Stimulated activated CD8-positive, alpha-beta memory T cell treated with anti-CD3 and anti-CD28 coated beads, Interleukin-4, amount 100 ng/mL, for 24 hours (primary cell): Measurements from ENCODE around the gene FGF1.
"Not testable (repeated sequence)": the region's sequence is repeated elsewhere in the genome, so short reads cannot be mapped to it uniquely, and the experiment has no call there.

ENCODE experiments used
- DNase-seq: peaks from one replicate; pipeline ENCODE4 v3.0.0-alpha.2; 2020; ENCODE audit warnings: low read depth

The FGF1 gene

DNA sequence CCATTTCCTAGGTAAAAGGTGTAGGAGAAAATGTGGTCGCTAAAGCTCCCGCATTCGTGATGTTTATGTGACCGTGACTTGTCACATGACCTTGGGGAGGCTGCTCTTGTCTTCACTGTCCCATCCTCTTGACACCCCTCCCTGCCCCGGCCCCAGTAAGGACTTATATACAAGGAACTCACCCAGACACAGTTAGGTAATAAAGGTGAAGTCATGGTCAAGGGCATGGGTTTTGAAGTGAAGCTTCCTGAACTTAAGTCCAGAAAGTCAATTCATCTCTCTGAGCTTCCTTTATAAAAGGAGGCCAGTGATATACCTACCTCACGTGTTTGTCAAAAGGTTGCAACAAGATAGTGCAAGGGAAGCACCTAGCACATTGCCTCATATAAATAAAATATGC lies 17.6 kb downstream of the FGF1 start:
- DNase-seq: no peak

DNA sequence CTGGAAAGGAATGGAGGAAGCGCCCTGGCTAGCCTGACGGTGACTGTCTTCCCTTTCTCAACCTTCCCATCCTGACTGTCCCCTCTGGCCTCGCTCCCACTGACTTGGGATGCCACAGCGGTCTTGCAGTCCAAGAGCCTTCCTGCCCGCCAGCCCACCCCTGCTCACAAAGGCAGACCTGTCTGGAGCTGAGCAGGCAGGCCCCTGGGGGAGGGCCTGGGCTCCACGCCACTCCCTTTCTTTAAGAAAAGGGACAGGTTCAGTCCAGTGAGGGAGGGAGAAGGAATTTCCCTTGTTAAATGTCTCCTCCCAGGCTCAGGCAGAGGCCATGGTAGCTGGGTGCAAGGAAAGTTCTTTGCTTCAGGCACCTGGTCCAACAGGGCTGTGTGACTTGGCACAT lies 18.1 kb downstream of the FGF1 start:
- DNase-seq: no peak

DNA sequence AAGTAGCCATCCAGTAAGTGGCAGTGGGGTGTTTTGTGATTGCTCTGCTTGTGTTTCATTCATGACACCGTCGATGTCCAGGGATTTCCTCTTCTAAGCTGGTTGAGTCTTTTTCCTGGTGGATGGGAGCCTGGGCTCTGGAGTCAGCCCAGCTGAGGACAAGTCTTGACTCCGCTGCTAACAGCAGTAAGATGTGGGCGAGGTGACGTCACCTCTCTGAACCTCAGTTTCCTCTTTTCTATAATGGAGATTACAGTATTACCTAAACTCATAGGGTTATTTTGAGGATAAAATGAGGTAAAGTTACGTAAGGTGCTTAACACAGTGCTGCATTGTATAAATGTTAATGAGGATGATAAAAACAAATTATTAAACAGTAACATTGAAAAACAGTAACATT lies 21.3 kb downstream of the FGF1 start:
- no peak for DNase-seq

DNA sequence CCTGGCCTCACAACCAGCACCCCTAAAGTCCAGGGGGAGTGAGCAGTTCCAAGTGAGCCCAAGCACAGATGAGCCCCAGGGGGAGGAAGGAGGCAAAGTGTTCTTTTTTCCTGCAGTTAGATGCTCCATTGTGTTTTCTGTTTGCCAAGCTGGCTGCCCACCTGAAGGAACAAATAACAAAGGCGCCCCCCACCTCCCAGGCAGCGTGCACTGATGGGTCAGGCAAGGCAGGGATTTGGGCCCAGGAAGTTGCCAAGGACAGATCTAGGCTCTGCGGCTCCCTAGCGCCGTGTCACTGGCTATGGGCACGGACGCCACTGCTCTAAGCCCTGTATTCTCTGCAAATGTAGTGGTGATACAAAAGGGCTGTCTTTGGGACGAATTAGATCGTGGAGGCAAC lies 21.8 kb downstream of the FGF1 start:
- DNase-seq: no peak

DNA sequence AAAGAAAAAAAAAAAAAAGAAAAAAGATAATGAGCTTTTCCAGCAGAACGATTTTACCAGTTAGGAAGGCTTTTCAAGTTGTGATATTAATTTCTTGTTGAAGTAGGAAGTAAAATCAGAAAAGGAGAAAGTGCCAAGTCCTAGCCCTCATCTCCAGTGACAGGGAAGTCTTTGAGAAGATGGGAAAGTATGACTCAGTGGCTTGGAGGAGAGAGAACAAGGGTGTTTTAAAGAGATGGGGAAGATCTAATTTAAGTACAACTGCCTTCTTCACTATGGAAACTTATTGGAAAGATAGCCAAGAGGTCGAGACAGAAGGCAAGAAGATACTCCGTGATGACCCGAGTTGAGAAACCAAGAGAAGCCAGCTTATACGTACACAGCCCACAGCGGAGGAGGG lies 22.6 kb downstream of the FGF1 start:
- no peak for DNase-seq

DNA sequence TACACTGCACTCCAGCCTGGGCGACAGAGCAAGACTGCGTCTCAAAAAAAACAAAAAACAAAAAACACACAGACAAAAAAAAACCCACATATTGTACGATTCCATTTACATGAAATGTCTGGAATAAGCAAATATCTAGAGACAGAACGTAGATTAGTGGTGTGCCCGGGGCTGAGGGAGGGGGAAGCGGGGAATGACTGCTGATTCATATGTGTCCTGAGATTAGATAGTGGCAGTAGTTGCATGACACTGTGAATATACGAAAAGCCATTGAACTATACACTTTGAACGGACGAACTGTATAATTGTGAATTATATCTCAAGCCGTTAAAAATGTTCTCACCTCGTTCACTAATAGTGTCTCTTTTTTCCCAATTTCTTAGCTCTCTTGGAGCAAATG lies 23.9 kb downstream of the FGF1 start:
- no peak for DNase-seq

DNA sequence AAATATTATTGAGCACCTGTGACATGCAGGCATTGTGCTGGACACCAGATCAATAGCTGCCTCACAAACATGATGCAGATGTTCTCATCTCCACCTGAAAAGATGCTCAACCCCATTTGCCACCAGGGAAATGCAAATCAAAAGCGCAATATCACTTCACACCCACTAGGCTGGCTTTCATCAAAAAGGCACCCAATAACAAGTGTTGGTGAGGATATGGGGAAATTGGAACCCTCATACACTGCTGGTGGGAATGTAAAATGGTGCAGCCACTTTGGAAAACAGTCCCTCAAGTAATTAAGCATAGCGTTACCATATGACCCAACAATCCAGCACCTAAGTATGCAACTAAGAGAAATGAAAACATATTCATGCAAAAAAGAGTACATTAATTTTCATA lies 24.7 kb downstream of the FGF1 start:
- DNase-seq: no peak

DNA sequence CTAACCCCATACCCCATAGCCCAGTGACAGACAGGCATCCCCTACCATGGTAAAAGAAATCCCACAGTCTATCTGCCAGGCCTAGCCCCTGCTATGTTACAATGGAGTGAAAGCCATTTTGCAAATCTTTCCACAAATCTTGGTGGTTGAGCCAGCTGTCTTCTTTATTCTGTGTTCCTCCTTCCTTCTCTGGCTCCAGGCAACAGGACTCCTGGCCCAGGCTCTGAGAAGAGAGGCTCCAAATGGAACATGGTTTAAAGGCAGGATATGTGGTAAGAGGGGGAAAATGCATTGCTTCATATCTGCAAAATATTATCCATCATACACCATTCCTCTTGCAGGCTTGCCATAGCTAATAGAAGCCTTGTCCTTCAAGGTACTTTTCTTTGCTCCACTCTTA lies 25.2 kb downstream of the FGF1 start:
- no peak for DNase-seq

DNA sequence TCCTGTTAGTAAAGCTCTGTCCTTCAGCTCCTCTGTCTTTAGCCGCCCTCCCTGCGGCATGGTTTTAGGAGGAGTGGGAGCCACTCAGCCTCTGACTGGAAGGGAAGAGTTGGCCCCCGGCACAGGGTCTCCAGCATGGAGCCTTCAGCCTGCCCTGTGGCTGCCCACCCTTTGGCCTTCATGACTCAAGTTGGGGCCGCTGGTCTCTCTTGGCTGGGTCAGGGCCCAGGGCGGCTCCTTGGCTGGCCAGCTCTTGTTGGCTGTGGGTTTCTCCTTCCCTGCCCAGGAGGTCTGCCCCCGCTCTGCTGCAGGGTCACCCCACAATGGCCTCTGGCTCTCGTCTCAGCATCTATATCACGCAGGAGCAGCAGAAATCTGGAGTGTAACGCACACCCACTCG lies 25.7 kb downstream of the FGF1 start:
- DNase-seq: no peak

DNA sequence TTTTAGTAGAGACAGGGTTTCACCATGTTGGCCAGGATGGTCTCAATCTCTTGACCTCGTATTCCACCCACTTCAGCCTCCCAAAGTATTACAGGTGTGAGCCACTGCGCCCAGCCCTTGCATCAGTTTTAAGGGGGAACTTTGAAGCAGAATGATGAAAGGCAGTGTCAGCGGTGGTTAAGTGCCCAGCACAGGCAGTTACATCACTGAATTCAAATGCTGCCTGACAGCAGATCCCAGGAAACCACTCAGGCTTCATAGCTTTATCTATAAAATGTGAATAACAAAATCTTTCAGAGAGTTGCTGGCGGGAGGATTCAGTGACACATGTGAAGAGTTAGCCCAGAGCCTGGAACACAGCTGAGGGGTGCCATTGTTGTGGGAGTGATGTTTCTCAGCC lies 26.5 kb downstream of the FGF1 start:
- no peak for DNase-seq

DNA sequence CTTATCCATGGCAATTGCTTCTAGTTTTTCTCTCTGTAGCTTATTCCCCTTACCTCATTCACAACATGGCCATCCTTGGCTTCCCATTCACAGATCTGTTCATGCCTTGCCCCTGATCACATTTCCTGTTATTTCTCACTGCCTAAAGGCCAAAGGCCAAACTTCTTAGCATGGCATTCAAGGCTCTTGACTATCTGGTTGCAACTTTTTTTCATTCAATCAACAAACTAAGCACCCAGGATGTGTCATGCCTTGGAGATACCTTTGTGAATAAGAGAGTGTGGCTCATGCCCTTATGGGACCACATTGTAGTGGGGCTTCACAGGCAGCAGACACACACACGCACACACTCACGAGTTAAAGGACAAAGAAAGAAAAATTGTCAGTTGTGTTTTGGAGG lies 27.6 kb downstream of the FGF1 start:
- no peak for DNase-seq

DNA sequence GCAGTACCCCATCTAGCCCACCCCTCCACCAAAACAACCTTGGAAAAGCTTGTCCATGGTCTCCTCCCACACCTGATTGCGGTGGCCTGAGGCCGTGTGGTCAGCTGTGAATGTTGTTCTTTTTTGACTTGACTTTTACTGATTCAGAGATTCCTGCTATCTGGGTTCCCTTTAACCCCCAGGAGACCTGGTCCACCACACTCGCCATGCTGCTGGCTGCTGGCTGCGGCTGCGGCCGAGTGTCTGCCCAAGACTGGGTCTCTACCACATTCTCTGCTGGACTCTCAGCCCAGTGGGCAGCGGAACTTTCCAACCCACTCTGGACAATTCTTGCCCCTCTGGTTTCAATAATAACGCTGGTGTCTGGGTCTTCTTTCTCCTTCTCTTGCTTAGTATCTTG lies 28.4 kb downstream of the FGF1 start:
- no peak for DNase-seq

DNA sequence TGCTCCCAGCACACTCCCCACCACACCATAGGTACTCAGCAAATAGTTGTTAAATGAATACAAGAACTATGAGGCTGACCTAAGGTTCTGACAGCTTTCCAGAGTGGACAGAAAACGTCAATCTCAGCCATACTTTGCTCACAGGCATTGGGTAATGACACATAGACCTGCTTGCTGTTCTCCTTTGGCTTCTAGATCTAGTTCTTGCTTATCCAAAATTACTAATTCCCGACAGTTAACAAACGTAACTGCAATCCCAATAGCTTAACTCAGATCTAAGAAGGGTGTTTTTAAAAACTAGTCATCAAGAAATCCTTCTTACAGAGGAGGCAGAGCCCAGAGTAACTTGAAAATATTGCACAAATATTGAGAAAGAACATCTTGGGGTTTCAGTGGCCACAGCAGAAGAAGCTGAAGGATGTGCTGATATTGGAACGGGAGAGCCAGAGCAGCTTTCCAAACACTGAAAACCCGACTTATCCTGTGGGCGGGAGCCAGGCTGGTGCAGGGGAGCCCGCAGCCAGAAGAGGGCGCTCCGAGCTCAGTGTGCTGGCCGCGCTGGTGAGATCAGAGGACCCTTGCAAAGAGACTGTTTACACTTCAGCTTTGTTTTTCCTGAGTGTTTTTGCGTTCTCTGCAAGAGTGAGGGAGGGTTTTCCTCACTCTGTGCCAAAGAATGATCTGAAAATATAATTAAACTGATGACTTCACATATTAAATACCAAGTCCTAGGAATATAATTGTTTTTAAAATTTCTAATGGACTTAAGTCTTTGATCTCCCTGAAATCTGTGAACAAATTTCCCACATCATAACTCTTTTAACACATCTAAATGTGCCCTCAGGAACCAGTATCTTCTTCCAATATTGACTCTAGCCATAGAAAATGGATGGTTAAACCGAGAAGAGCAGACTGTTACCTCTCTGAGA lies 30.3 kb downstream of the FGF1 start:
- peak; percentile 57 for DNase-seq

DNA sequence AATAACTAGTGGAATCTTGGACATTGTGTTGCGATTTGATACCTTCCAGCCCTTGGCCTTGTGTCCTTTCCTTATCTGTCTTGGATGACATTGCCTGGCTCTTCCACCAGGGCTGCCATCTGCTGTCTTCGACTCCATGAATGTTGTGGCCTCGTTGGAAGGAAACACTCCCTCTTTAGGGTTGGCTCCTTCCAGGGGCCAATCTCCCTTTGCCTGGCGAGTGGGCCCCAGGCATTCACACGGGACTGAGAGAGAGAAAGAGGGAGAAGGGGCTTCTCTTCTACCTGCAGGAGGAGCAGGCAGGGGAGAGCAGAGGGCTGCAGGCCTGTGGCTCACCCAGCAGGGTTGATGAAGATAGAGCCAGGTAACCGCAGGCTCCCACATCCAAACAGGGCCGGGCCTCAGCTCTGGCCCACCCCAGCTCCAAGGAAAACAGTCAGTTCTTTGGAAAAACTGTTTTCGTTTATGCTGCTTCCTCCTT lies 31.3 kb downstream of the FGF1 start:
- no peak for DNase-seq

DNA sequence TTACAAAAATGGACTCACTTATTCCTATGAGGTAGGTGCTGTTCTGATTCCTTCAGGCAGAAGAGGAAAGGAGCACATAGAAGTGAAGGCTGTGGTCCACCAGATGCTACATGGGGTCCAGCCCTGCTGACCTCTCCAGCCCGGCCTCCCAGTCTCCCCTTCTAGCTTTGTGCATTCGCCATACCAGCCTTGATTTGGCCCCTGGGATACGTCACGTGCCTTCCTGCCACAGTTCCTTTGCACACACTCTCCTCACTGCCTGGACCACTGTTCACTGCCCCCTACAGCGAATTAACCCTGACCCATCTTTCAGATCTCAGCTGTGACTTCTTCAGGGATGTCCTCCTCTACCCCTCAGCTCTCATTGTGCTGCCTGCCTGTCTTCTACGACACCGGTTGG lies 32.6 kb downstream of the FGF1 start:
- DNase-seq: no peak

DNA sequence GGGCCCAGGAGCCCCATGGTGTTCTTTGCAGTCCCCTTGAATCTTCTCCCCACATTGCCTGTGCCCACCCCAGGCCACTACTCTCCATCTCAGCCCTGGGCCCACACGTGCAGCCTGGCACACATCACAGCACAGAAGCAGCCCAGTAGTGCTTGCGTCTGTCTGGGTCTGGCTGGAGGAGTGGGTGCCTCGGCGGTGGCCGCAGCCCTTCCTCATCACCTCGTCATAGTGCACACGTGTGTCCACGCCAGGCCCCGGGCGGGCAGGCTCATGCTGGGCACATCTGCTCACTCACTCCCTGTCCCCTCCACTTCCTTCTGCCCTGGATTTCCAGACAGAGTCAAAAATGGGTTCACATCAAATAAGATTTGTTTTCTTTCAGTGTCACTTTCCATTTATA lies 33.3 kb downstream of the FGF1 start:
- DNase-seq: no peak

DNA sequence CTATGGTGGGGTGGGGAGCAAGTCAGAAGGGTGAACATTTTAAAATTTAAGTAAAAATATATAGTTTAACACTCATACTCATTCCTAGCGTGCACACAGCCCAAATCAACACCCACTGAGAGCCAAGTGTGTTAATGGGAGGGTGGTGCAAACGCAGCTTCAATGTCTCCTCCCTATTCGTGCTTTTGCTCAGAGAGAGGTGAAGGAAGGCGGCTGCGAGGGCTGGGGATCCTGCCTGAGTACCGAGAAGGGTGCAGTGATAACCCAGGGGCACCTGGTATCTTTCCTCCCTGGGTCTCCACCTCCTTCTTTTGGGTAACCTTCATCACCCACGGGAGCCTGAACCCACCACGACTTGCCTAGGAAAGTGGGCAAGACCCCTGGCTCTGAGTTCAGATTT lies 35.0 kb downstream of the FGF1 start:
- no peak for DNase-seq

DNA sequence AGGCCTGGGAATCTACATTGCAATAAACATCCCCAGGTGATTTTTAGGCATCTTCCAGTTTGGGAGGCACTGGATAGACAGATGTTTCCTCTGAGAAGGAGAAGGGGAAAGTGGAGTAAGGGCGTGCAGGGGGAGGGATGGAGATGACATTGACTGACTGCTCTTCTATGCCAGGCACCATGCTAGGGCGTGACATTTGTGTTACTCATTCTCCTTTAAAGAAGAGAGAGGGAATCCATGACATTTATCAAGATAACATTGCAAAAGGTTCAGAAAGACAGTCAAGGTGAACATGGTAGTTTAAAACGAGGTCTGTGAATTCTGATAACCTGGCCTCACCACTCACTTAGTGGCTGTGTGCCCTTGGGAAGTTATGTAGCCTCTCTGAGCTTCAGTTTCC lies 35.8 kb downstream of the FGF1 start:
- no peak for DNase-seq

DNA sequence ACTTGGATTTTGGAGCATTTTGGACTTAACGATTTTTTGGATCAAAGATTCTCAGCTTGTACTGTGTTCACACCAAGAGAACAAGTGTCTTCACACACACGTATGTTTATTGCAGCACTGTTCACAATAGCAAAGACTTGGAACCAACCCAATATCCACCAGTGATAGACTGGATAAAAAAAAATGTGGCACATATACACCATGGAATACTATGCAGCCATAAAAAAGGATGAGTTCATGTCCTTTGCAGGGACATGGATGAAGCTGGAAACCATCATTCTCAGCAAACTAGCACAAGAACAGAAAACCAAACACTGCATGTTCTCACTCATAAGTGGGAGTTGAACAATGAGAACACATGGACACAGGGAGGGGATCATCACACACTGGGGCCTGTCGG lies 37.8 kb downstream of the FGF1 start:
- DNase-seq: not testable (repeated sequence)

DNA sequence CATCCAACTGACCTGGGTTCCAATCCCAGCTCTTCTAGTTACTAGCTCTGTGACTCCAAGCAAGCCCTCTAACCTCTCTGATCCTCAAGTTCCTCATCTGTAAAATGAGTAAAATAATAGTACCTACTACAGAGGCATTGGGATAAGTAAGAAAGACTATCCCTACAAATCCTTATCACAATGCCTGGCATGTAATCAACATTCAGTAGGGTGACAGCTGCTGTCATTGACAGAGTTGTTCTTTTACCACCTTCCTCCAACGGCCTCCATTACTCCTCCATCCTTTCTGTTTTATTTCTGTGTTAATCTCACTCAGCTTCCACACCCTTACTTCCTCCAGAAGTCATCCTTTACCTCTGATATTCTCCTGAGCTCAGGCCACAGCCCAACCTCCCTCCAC lies 40.4 kb downstream of the FGF1 start:
- no peak for DNase-seq

DNA sequence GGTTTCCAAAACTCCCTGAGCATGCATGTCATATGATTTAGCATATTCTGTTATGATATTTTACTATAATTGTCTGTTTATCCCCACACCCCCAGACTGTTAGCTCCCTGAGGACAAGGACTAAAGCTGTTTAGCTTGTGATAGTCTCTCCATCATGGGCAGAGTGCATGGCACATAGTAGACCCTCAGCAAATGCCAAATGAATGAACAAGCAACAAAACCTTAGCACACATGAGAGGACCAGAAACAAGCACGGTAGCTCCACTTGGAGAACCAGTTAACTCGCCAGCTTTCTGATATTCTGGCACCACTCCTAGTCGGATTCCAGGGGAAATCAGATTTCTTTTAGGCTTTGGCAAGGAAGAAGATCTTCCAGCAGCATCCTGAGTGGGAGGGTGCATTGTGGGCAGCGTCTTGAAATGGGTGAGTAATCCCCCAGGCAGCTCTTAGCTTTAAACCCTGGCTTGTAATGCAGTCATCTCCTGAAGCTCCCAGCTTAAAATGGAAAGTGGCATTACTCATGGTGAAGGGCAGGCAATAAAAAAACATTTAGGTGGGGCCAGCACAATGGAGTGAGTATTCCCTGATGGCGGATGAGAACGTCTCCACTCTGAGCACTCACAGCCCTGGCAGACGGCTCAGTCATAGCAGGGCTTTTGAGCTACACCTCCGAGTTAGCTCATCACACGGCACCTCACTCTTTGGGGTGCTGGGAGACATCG lies 41.1 kb downstream of the FGF1 start:
- no peak for DNase-seq

DNA sequence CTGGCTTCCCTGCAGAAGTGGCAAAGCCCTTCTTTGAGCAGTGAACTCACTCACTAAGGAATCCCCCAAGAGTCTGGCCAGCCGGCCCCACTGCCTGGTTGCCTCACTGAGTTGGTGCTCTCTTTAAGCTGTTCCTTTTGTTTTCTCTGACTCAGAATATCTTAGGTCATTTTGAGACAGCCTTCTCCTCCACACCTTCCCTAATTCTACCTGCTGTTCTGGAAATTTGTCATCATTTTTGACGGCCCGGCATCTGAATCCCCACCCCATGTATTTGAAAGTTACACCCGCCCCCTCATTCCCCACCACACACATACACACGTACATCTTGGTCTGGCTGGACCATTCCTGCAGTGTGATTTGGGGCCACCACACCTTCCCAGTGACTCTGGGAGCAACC lies 41.8 kb downstream of the FGF1 start:
- DNase-seq: no peak

DNA sequence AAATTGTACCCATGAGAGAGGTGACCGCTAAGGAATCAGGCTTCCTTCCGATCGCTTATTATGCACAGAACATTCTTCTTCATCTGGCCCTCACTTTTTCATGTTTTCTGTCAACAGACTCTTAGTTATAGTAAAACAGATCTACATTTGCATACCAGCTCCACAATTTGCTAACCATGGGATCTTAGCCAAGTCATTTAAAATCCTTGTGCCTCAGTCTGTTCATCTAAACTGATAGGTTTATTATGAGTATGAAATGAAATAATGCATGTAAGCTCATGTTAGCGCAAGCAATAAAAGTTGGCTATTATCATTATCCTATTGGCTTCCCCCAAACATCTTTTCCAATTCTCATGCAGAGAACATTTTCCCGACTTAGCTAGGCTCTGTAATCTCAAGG lies 42.3 kb downstream of the FGF1 start:
- DNase-seq: no peak

DNA sequence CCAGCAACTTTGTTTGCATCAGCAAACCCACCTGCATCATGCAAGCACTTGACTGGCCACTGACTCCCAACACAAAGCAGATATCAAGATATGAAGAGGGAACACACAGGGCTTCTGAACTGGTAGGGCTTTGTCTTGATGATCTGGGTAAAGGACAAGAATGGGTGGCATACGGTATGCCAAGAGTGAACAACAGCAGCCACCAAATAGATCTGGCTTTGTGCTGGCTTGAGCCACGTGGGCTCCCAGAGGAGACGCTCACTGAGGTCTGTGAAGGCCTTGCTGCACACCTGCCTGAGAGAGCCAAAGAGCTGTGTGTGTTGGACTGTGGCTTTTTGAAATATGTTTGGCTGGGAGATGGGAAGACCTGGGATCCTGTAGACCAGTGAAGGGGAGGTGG lies 43.5 kb downstream of the FGF1 start:
- no peak for DNase-seq
